Body of pancreas (tissue), 4 donors: ENCODE results near the gene TCP11.

Experiments
- POLR2A ChIP-seq, 3 donors: fragments of 450-650 bp; IDR thresholded peaks; one replicate each; pipeline ENCODE4 v1.6.1; 2016; ENCODE audit warnings: antibody characterized with exemption in 3 of 3, mild to moderate bottlenecking in 2 of 3
- TF ChIP-seq, protein P1 (sequence below), 7 experiments: fragments of 450-650 bp in 4 of 7; fragments of 200-600 bp in 3 of 7; sonication (generic) in 3 of 7; IDR thresholded peaks; one replicate each; pipeline ENCODE4 v1.5.1; 2016 to 2019; ENCODE audit warnings: antibody characterized with exemption in 7 of 7

DNA sequence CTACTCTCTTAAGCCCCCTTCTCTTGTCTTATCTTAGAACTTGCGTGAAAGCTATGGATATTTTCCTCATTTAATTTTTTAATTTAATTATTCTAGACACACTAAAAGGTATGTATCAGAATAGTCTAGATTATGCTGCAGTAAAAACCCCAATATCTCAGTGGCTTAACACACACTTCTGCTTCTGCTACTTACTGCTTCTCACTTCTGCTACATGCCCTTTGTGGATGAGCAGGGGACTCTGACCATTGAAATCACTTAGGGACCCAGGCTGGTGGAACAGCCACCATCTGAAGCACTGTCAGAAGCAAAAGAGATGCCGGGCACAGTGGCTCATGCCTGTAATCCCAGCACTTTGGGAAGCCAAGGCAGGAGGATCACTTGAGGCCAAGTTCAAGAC lies 45.4 kb upstream of the TCP11 start:
- TF ChIP-seq, protein P1, sequence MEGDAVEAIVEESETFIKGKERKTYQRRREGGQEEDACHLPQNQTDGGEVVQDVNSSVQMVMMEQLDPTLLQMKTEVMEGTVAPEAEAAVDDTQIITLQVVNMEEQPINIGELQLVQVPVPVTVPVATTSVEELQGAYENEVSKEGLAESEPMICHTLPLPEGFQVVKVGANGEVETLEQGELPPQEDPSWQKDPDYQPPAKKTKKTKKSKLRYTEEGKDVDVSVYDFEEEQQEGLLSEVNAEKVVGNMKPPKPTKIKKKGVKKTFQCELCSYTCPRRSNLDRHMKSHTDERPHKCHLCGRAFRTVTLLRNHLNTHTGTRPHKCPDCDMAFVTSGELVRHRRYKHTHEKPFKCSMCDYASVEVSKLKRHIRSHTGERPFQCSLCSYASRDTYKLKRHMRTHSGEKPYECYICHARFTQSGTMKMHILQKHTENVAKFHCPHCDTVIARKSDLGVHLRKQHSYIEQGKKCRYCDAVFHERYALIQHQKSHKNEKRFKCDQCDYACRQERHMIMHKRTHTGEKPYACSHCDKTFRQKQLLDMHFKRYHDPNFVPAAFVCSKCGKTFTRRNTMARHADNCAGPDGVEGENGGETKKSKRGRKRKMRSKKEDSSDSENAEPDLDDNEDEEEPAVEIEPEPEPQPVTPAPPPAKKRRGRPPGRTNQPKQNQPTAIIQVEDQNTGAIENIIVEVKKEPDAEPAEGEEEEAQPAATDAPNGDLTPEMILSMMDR (IDR thresholded peaks at IDR 0.05) = no peak
- TF ChIP-seq POLR2A (IDR thresholded peaks at IDR 0.05) = no peak
